Hematopoietic multipotent progenitor cell (in vitro differentiated cells): ENCODE results near the gene RHBDD1. TPM values are rescaled to one million over a fixed set of nuclear protein-coding genes. Genes with fewer than 3 reads are reported as not detected.

Experiments
- DNase-seq, 3 donors: peaks; one replicate each; pipeline ENCODE4 v3.0.0-alpha.2; 2011 to 2015; ENCODE audit warnings: low read depth in 2 of 3, low spot score in 2 of 3
- small RNA-seq: library from RNA; depleted of rRNA; stranded (forward); fragments of <200 nt; gene quantifications from one replicate; pipeline ENCODE3, GENCODE V24; 2012
- total RNA-seq: library from RNA; depleted of rRNA; stranded (reverse); fragments of >200 nt; gene quantifications from one replicate; pipeline ENCODE4 v1.2.3, GENCODE V29; 2012

The RHBDD1 gene
- total RNA-seq, 1 donor = 15.6 TPM

DNA sequence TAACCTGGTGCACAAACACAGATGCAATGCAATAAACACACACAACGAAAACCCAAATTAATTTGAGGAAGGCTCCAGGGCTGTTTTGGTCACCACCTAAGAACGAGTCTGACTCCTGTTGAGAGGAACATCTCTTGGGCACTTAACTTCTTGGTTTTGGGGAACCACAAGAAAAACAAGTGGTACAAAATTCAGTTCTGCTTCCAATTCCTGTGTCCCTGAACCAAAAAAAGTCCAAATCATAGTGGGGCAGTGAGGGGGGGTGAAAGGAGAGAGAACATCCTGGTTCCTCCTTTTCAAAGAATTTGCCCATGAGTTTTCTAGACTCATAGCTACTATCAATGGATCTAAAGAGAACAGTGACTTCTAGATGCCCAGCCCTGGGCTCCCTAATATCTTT lies 184.6 kb downstream of the RHBDD1 start:
- no peak for DNase-seq

DNA sequence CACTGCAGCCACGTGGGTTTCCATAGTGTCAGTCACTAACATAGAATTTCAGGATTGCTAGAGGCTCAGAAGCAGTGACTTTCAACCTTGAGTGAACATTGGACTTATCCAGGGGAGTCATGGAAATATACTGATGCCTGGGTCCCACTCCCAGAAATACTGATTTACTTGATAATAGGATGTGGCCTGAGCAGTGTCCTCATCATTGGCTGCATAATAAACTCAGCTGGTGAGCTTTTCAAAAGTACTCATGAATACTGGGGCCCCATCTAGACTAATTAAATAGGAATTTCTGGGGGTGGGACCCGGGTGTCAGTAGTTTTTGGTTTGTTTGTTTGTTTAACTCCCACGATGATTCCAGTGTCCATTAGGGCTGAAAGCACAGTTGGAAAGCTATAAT lies 186.8 kb downstream of the RHBDD1 start:
- no peak for DNase-seq

DNA sequence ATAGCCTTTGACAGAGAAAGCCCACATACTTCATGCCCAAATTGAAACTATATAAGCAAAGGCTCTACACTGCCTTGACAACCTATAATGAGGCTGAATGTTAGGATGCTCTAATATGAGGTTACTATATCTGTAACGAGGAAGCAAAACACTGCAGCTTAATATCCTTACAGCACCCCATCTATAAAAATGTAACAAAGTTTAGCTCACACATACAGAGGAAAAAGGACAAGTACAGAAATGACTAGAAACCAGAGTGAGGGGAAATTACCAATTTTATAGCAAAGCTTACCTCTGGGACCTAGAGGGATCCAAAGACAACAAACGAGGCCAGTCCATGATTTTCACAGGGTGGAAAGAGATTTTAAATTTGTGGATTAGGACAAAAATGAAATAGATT lies 189.7 kb downstream of the RHBDD1 start:
- no peak for DNase-seq

DNA sequence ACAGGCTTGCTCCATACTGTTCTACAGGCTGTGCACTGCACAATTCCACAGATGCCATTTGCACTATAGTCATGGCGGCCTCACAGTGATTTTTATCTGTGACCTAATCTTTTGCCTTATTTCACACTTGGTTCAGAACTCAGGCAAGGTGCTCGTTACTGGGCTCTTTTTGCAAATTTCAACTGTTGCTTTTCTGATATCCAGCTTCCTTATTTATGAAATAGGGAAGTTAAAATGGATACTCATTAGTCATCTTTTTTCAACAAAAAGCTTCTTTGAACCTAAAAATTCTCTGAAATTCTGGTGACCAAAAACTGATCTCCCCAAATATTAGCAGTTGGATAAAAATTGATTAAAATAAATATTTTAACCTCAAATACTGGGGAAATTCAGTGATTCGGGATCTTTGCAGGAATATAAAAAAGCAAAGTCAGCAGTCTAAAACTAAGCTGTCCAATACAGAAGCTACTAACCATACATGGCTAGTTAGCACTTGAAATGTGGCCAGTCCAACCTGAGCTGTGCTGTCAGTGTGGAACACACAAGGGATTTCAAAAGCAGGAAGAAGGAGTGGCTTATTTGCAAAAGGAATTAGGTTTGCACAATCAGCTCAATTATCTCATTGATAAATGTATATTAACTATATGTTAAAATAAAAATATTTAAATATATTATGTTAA lies 193.7 kb downstream of the RHBDD1 start:
- peak in 1 of 3 donors; percentile 15 for DNase-seq

- no peak for DNase-seq
These were observed 194.9 kb downstream of the RHBDD1 start for GRCh38 chr2:227030789-227031188.

- no peak for DNase-seq
These were observed 195.5 kb downstream of the RHBDD1 start for GRCh38 chr2:227031379-227031778.

- peak in 2 of 3 donors; percentile 6 to 15 for DNase-seq
These were observed 197.8 kb downstream of the RHBDD1 start for GRCh38 chr2:227033471-227034148.

DNA sequence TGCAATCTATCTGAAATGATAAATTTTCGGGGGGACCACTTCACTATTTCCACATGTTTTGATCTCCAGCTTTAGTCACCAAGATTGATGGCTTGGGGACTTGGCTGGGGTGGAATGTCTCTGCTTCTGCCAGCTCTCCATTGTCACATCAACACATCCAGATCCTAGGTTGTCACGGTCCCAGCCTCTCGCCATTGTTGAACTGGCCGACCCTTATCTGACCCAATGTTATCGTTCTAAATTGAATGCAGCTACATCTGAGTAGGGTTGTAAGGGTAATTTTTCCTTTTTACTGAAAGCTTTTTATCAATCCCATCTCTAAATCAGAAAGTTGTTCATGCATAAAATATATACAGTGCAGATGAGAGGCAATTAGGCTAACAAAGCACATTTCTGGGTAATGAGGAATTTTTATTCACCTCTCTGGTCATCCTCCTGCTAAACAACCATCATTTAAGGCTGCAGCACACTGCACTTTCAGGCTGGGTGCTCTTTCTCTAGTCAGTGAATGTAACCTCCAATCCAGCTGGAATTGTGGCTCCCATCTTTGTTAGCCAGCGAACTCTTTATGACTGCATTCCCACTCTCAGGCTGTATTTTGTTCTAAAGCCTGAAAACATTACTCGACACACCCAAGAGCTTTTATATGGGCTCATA lies 200.0 kb downstream of the RHBDD1 start:
- no peak for DNase-seq

DNA sequence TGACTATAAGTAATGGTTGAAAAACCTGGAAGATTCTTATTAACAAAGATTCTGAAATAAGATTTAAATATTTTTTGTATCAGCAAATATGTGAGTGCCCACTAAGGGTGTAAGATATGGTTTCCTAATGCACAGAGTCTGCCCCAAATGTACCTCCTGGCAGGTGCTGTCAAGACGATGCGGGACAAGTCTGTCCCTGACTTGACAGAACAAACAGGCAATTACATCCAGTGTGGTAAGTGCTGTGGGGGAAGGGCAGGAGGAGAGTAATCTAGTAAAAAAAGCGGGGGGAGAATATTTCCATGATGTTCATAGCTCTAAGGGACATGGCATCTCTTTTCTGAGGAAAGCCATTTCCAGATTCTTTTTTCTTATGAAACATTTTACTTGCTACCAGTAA lies 200.7 kb downstream of the RHBDD1 start:
- no peak for DNase-seq

DNA sequence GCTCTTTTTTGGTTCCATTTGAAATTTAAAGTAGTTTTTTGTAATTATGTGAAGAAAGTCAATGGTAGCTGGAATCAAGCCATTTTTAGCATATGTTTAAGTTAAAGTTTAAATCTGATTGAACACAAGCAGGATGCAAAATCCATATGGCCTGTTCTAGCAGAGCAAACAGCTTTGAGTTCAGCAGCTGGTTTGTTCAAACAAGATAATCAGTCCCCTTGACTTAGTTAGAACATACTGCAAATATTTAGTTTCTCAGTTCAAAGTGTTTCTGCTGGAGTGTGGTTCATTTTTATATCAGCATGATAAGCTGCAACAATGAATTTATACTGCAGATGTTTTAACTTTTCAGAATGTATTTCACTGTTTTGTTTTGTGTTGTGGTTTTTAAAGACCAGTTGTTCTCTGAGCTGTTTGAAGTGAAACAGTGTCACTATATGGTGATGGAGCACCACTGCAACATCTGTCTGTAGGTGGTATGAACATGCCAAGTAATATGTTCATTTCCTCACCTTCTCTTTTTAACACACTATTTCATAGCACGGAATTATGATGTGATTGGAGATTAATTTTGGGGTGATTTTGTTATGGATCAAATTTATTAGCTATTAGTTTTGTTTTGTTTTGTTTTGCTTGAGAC lies 202.8 kb downstream of the RHBDD1 start:
- no peak for DNase-seq

DNA sequence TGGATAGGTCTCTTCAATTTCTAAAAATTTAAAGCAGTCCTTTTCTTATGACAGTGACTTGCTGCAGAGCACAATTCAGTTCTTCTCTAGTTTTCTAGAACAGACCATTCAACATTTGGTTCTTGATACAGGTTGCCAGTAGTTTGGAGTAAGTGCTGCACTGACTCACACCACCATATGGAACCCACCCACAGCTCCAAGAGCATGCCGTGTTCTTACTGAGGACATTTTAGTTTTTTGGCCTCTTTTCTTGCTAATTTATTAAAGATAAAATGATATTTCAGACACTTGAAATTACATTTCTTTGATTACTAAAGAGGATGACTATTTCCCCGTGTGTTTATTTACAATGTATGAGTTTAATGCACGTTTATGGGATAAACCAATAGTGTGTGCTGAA lies 208.1 kb downstream of the RHBDD1 start:
- no peak for DNase-seq

Small RNAs within 50 kb of the gene (small RNA-seq; reads per million reads assigned to genes)
- not detected for gene RF00554

Other genes with a start within 250 kb of the RHBDD1 start
- gene IRS1, start 36.2 kb upstream of the RHBDD1 start, total RNA-seq = under 0.01 TPM